DMS53 treated with DMSO at 0.1 percent for 48 hours (cell line): ENCODE results near the gene ABHD14A.

Experiments
- DNase-seq: peaks from one replicate; lab custom pipeline; 2025; ENCODE audit not compliant: unreplicated experiment; lab: John Stamatoyannopoulos, UW

Gene ABHD14A

GRCh38 chr3:52015438-52016228, 40.8 kb downstream of the ABHD14A start:
- no peak for DNase-seq

- DNase-seq = no peak
These were observed 42.7 kb downstream of the ABHD14A start for GRCh38 chr3:52017586-52017985.

GRCh38 chr3:52018319-52019000, 43.6 kb downstream of the ABHD14A start:
- no peak for DNase-seq

GRCh38 chr3:52019352-52020080, 44.7 kb downstream of the ABHD14A start:
- no peak for DNase-seq

GRCh38 chr3:52020796-52021195, 45.9 kb downstream of the ABHD14A start:
- DNase-seq = no peak

- DNase-seq = no peak
These were observed 46.8 kb downstream of the ABHD14A start for GRCh38 chr3:52021489-52022268.

- no peak for DNase-seq
These were observed 47.6 kb downstream of the ABHD14A start for GRCh38 chr3:52022323-52023100.

GRCh38 chr3:52023101-52023770, 48.4 kb downstream of the ABHD14A start:
- no peak for DNase-seq

- DNase-seq = no peak
These were observed 49.2 kb downstream of the ABHD14A start for GRCh38 chr3:52023860-52024764.

- no peak for DNase-seq
These were observed 50.0 kb downstream of the ABHD14A start for GRCh38 chr3:52024765-52025452.

- DNase-seq = no peak
These were observed 50.6 kb downstream of the ABHD14A start for GRCh38 chr3:52025453-52025852.

- DNase-seq = no peak
These were observed 51.2 kb downstream of the ABHD14A start for GRCh38 chr3:52026041-52026440.

GRCh38 chr3:52028572-52028971, 53.7 kb downstream of the ABHD14A start:
- no peak for DNase-seq

- DNase-seq = no peak
These were observed 54.2 kb downstream of the ABHD14A start for GRCh38 chr3:52029053-52029452.

GRCh38 chr3:52029535-52029934, 54.7 kb downstream of the ABHD14A start:
- no peak for DNase-seq
